ENCODE data around the gene NET1. TPM values are rescaled to one million over a fixed set of nuclear protein-coding genes. Genes with fewer than 3 reads are reported as not detected.

The NET1 gene
- total RNA-seq, 2 experiments from 2014 or later: 39.8 to 46.3 TPM

GRCh38 chr10:5506751-5507648 is 94.6 kb downstream of the NET1 start:
- no peaks in the 10 kb centered on the region for H4K20me1 ChIP-seq (ENCODE audit: insufficient read depth, low read length)
- no peak overlapping the region for H2AFZ ChIP-seq (ENCODE audit: low read length)
- no peak overlapping the region for H3K4me2 ChIP-seq (ENCODE audit: low read length)
- H3K9me3 ChIP-seq (ENCODE audit: low read length): no peaks in the 10 kb centered on the region
- no peaks in the 10 kb centered on the region for H3K79me2 ChIP-seq (ENCODE audit: insufficient read depth, low read depth, low read length)
- no peak for DNase-seq (ENCODE audit: low spot score)
- CTCF ChIA-PET (ENCODE audit: unreplicated experiment): interaction anchor here (0.5 kb wide), 1 partner anchor 42 kb away, joined by 4 read pairs; no protein-coding TSS in a partner anchor
- no peaks in the 10 kb centered on the region for H3K9me2 ChIP-seq (ENCODE audit: insufficient read depth, low read length)
- H3K4me1 ChIP-seq (ENCODE audit: insufficient read depth, low read length, poor library complexity, severe bottlenecking): no peaks in the 10 kb centered on the region
- H3K36me3 ChIP-seq (ENCODE audit: insufficient read depth, low read length): no peaks in the 10 kb centered on the region
- BruUV-seq (replicated peaks): no TSS peak
- H3K4me3 ChIP-seq (ENCODE audit: low read depth, low read length, poor library complexity, severe bottlenecking): no peak overlapping the region
- intact Hi-C loops (cut with micrococcal nuclease; ENCODE audit: unreplicated experiment): no loop called here
- POLR2A ChIA-PET: no interaction called here
- TF ChIP-seq CTCF (conservative IDR thresholded peaks at IDR 0.05; ENCODE audit: low read length) (no peak), EZH2phosphoT487 (IDR thresholded peaks at IDR 0.05; ENCODE audit: borderline replicate concordance, low read depth, low read length) (no peak)
- H3K27ac ChIP-seq (ENCODE audit: low read depth, low read length, poor library complexity, severe bottlenecking): no peak overlapping the region

GRCh38 chr10:5507649-5508131 is 95.3 kb downstream of the NET1 start:
- no peaks in the 10 kb centered on the region for H4K20me1 ChIP-seq (ENCODE audit: insufficient read depth, low read length)
- no peak overlapping the region for H2AFZ ChIP-seq (ENCODE audit: low read length)
- intact Hi-C loops (cut with micrococcal nuclease; ENCODE audit: unreplicated experiment): no loop called here
- no peaks in the 10 kb centered on the region for H3K36me3 ChIP-seq (ENCODE audit: insufficient read depth, low read length)
- TF ChIP-seq CTCF (conservative IDR thresholded peaks at IDR 0.05; ENCODE audit: low read length) (no peak), EZH2phosphoT487 (IDR thresholded peaks at IDR 0.05; ENCODE audit: borderline replicate concordance, low read depth, low read length) (no peak)
- no peaks in the 10 kb centered on the region for H3K9me3 ChIP-seq (ENCODE audit: low read length)
- BruUV-seq (replicated peaks): no TSS peak
- H3K9me2 ChIP-seq (ENCODE audit: insufficient read depth, low read length): no peaks in the 10 kb centered on the region
- no peaks in the 10 kb centered on the region for H3K79me2 ChIP-seq (ENCODE audit: insufficient read depth, low read depth, low read length)
- H3K4me2 ChIP-seq (ENCODE audit: low read length): no peak overlapping the region
- CTCF ChIA-PET (ENCODE audit: unreplicated experiment): no interaction called here
- no peak overlapping the region for H3K4me3 ChIP-seq (ENCODE audit: low read depth, low read length, poor library complexity, severe bottlenecking)
- DNase-seq (ENCODE audit: low spot score): no peak
- no peaks in the 10 kb centered on the region for H3K4me1 ChIP-seq (ENCODE audit: insufficient read depth, low read length, poor library complexity, severe bottlenecking)
- POLR2A ChIA-PET: interaction anchor here (1.2 kb wide), 1 partner anchor 11 kb away, joined by 4 read pairs; no protein-coding TSS in a partner anchor
- H3K27ac ChIP-seq (ENCODE audit: low read depth, low read length, poor library complexity, severe bottlenecking): no peak overlapping the region

- Histone ChIP-seq H3K9me3 (ENCODE audit: low read length) (no peaks in the 10 kb centered on the region), H3K36me3 (ENCODE audit: insufficient read depth, low read length) (no peaks in the 10 kb centered on the region), H3K4me3 (ENCODE audit: low read depth, low read length, poor library complexity, severe bottlenecking) (no peak overlapping the region), H3K9me2 (ENCODE audit: insufficient read depth, low read length) (no peaks in the 10 kb centered on the region), H3K4me2 (ENCODE audit: low read length) (no peak overlapping the region), H3K4me1 (ENCODE audit: insufficient read depth, low read length, poor library complexity, severe bottlenecking) (no peaks in the 10 kb centered on the region), H4K20me1 (ENCODE audit: insufficient read depth, low read length) (no peaks in the 10 kb centered on the region), H2AFZ (ENCODE audit: low read length) (no peak overlapping the region), H3K27ac (ENCODE audit: low read depth, low read length, poor library complexity, severe bottlenecking) (no peak overlapping the region), H3K79me2 (ENCODE audit: insufficient read depth, low read depth, low read length) (no peaks in the 10 kb centered on the region)
- no TSS peak for BruUV-seq (replicated peaks)
- intact Hi-C loops (cut with micrococcal nuclease; ENCODE audit: unreplicated experiment): no loop called here
- ChIA-PET CTCF (ENCODE audit: unreplicated experiment) (no interaction called here), POLR2A (interaction anchor here (1.2 kb wide), 1 partner anchor 11 kb away, joined by 4 read pairs; no protein-coding TSS in a partner anchor)
- DNase-seq (ENCODE audit: low spot score): no peak
- TF ChIP-seq EZH2phosphoT487 (IDR thresholded peaks at IDR 0.05; ENCODE audit: borderline replicate concordance, low read depth, low read length) (no peak), CTCF (conservative IDR thresholded peaks at IDR 0.05; ENCODE audit: low read length) (no peak)
Observed at GRCh38 chr10:5508161-5508604, 95.8 kb downstream of the NET1 start.

Data from OCI-LY7 (cell line).